ENCODE measurements around the gene DDRGK1.
A peak's percentile ranks its signal among the peaks of the same experiment; 100 is the strongest.

DNA sequence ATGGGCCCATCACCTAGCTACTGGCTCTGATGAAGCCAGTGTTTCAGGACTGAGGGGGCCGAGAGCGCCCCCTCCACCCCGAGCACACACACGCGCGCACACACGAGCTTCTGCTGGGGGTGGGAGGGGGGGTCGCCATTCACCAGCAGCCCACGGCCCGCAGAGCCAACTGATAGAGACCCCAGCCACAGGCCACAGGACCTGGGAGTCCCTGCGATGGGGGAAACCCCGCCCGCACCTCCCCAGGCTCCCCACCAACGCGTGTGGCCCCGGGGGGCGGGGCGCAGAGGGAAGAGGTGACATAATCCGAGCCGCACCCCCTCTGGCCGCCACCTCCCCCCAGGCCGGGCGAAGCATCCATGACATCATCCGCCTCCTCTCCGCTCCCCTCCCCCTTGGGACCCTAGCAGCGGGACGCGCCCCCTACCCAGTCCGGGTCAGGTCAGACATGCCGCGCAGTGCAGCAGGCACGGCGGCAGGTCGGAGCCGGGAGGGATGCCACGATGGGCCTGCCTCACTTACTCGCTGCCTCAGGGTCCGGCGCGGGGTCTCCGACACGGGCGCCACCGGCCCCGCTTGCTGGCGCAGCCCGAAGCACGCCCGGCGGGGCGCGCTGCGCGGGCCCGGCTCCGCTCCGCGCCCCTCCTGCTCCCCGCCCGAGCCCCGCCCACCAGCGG lies 31.4 kb downstream of the DDRGK1 start, which contains the start of gene LZTS3:
- TF ChIP-seq CTCF (IDR thresholded peaks at IDR 0.05; ENCODE audit: poor library complexity, severe bottlenecking), result no peak
- TF ChIP-seq, protein P1, sequence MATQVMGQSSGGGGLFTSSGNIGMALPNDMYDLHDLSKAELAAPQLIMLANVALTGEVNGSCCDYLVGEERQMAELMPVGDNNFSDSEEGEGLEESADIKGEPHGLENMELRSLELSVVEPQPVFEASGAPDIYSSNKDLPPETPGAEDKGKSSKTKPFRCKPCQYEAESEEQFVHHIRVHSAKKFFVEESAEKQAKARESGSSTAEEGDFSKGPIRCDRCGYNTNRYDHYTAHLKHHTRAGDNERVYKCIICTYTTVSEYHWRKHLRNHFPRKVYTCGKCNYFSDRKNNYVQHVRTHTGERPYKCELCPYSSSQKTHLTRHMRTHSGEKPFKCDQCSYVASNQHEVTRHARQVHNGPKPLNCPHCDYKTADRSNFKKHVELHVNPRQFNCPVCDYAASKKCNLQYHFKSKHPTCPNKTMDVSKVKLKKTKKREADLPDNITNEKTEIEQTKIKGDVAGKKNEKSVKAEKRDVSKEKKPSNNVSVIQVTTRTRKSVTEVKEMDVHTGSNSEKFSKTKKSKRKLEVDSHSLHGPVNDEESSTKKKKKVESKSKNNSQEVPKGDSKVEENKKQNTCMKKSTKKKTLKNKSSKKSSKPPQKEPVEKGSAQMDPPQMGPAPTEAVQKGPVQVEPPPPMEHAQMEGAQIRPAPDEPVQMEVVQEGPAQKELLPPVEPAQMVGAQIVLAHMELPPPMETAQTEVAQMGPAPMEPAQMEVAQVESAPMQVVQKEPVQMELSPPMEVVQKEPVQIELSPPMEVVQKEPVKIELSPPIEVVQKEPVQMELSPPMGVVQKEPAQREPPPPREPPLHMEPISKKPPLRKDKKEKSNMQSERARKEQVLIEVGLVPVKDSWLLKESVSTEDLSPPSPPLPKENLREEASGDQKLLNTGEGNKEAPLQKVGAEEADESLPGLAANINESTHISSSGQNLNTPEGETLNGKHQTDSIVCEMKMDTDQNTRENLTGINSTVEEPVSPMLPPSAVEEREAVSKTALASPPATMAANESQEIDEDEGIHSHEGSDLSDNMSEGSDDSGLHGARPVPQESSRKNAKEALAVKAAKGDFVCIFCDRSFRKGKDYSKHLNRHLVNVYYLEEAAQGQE (IDR thresholded peaks at IDR 0.05; ENCODE audit: borderline replicate concordance), result peak; percentile 60
- peak; percentile 12 for TF ChIP-seq TAF1 (IDR thresholded peaks at IDR 0.05; ENCODE audit: low read depth)
- no peak for TF ChIP-seq EZH2 (IDR thresholded peaks at IDR 0.05; ENCODE audit: borderline replicate concordance, insufficient read depth, low read length, poor library complexity, severe bottlenecking)
- TF ChIP-seq EP300 (conservative IDR thresholded peaks at IDR 0.05; ENCODE audit: poor library complexity, severe bottlenecking), result peak; percentile 76
- peak; percentile 84 for TF ChIP-seq POLR2AphosphoS5 (IDR thresholded peaks at IDR 0.05)
- no peak for TF ChIP-seq RAD21 (conservative IDR thresholded peaks at IDR 0.05)
- TF ChIP-seq MXI1 (conservative IDR thresholded peaks at IDR 0.05; ENCODE audit: poor library complexity, severe bottlenecking), result peak; percentile 90
